H1 (cell line): ENCODE results near the gene PTBP3. TPM values are rescaled to one million over a fixed set of nuclear protein-coding genes. Genes with fewer than 3 reads are reported as not detected.
"Not testable (repeated sequence)": the region's sequence is repeated elsewhere in the genome, so short reads cannot be mapped to it uniquely, and the experiment has no call there.

ENCODE experiments used
- CTCF ChIA-PET: fragments of 300-600 bp; sonication (Branson Sonifier 250); formaldehyde crosslinking; loops from one replicate; lab custom pipeline; 2021; ENCODE audit not compliant: partially characterized antibody; lab: Charles Lee
- POLR2A ChIA-PET: fragments of 300-600 bp; sonication (Branson Sonifier 250); formaldehyde crosslinking; loops from one replicate; lab custom pipeline; 2021; ENCODE audit warnings: inconsistent platforms; ENCODE audit not compliant: partially characterized antibody; lab: Charles Lee
- DNase-seq, 2 experiments: peaks; one replicate each; pipeline versions ENCODE4 v3.0.0 to v3.0.0-alpha.2; 2010 to 2022; ENCODE audit warnings: low spot score in 2 of 2, low read depth in 1 of 2, mixed read lengths in 1 of 2
- FAIRE-seq: peaks from 2 replicates; lab custom pipeline; 2011; peaks lifted over from hg19 to GRCh38; lab: Jason Lieb, UNC
- H2AFZ ChIP-seq: 2 replicates; pipeline ENCODE4 v1.8.1; 2012; ENCODE audit warnings: low read length, inconsistent platforms
- H2AK5ac ChIP-seq: 2 replicates; pipeline ENCODE4 v1.6.1; 2013; ENCODE audit warnings: low read depth, low read length
- H2BK120ac ChIP-seq: replicated peaks from 2 replicates; pipeline ENCODE3; 2013; ENCODE audit warnings: low read depth, low read length, inconsistent platforms
- H2BK12ac ChIP-seq: 2 replicates; pipeline ENCODE4 v1.6.1; 2013; ENCODE audit warnings: low read depth, low read length
- H2BK15ac ChIP-seq: 2 replicates; pipeline ENCODE4 v1.6.1; 2013; ENCODE audit warnings: low read length
- H2BK20ac ChIP-seq: 2 replicates; pipeline ENCODE4 v1.6.1; 2013; ENCODE audit warnings: low read length
- H2BK5ac ChIP-seq: 2 replicates; pipeline ENCODE4 v1.6.1; 2013; ENCODE audit warnings: low read depth, low read length
- H3K14ac ChIP-seq: 2 replicates; pipeline ENCODE4 v1.6.1; 2013; ENCODE audit warnings: inconsistent platforms; ENCODE audit not compliant: insufficient read length
- H3K18ac ChIP-seq: 2 replicates; pipeline ENCODE4 v1.6.1; 2013; ENCODE audit warnings: low read length; ENCODE audit errors: extremely low read depth
- H3K23ac ChIP-seq: 2 replicates; pipeline ENCODE4 v1.6.1; 2013; ENCODE audit warnings: inconsistent platforms; ENCODE audit not compliant: insufficient read length
- H3K23me2 ChIP-seq: 2 replicates; pipeline ENCODE4 v1.6.1; 2013; ENCODE audit warnings: low read depth, low read length
- H3K27ac ChIP-seq: 2 replicates; pipeline ENCODE4 v1.6.1; 2011; ENCODE audit warnings: low read depth, low read length, inconsistent platforms
- H3K27me3 ChIP-seq, 4 experiments: replicated peaks in 1 of 4; 1 replicate in 1 of 4; 2 replicates in 3 of 4; pipeline versions ENCODE4 v1.6.1 to v1.8.1; 2011 to 2013; ENCODE audit warnings: low read length in 3 of 4, mild to moderate bottlenecking in 3 of 4, inconsistent platforms in 2 of 4, mixed read lengths in 2 of 4, moderate library complexity in 1 of 4; ENCODE audit not compliant: control insufficient read depth in 3 of 4, insufficient read depth in 3 of 4; ENCODE audit errors: extremely low read depth in 1 of 4
- H3K36me3 ChIP-seq, 4 experiments: 2 replicates each; pipeline versions ENCODE4 v1.6.1 to v1.8.1; 2011 to 2013; ENCODE audit warnings: mild to moderate bottlenecking in 4 of 4, low read length in 3 of 4, moderate library complexity in 2 of 4, control low read depth in 1 of 4, inconsistent platforms in 1 of 4; ENCODE audit not compliant: insufficient read depth in 4 of 4, control insufficient read depth in 2 of 4
- H3K4ac ChIP-seq: replicated peaks from 2 replicates; pipeline ENCODE3; 2013; ENCODE audit warnings: low read length, low read depth, mixed read lengths, inconsistent platforms; ENCODE audit not compliant: insufficient read length
- H3K4me1 ChIP-seq, 4 experiments: replicated peaks in 1 of 4; 1 replicate in 1 of 4; 2 replicates in 3 of 4; pipeline versions ENCODE4 v1.6.1 to v1.8.1; 2011 to 2013; ENCODE audit warnings: low read length in 3 of 4, inconsistent platforms in 2 of 4, mixed read lengths in 1 of 4; ENCODE audit not compliant: insufficient read depth in 4 of 4, control insufficient read depth in 3 of 4
- H3K4me2 ChIP-seq, 2 experiments: 2 replicates each; pipeline versions ENCODE4 v1.6.1 to v1.8.1; 2011 to 2013; ENCODE audit warnings: low read depth in 2 of 2, low read length in 2 of 2, control low read depth in 1 of 2, inconsistent platforms in 1 of 2, mild to moderate bottlenecking in 1 of 2; ENCODE audit not compliant: insufficient read depth in 1 of 2
- H3K4me3 ChIP-seq, 4 experiments: fragments of 200-600, 300-600 bp in 1 of 4; sonication (generic), shearing (Covaris generic), sonication (Bioruptor Twin) in 1 of 4; 2 replicates each; pipeline versions ENCODE4 v1.5.1 to v1.8.1; 2011 to 2016; ENCODE audit warnings: low read length in 4 of 4, low read depth in 3 of 4, control low read depth in 2 of 4, inconsistent platforms in 2 of 4, mild to moderate bottlenecking in 2 of 4, mixed read lengths in 1 of 4, moderate library complexity in 1 of 4; ENCODE audit not compliant: insufficient read depth in 2 of 4; ENCODE audit errors: extremely low read depth in 1 of 4
- H3K56ac ChIP-seq: replicated peaks from 2 replicates; pipeline ENCODE3; 2013; ENCODE audit warnings: low read depth, mild to moderate bottlenecking, mixed read lengths, low read length, inconsistent platforms; ENCODE audit not compliant: insufficient read length
- H3K79me1 ChIP-seq: 2 replicates; pipeline ENCODE4 v1.6.1; 2013; ENCODE audit warnings: low read depth, low read length, control low read depth
- H3K79me2 ChIP-seq, 2 experiments: 2 replicates each; pipeline versions ENCODE4 v1.6.1 to v1.8.1; 2012 to 2013; ENCODE audit warnings: low read length in 2 of 2, mild to moderate bottlenecking in 2 of 2, inconsistent platforms in 1 of 2; ENCODE audit not compliant: insufficient read depth in 2 of 2, control insufficient read depth in 1 of 2
- H3K9ac ChIP-seq, 4 experiments: replicated peaks in 1 of 4; 1 replicate in 1 of 4; 2 replicates in 3 of 4; pipeline versions ENCODE4 v1.6.1 to v1.8.1; 2011 to 2013; ENCODE audit warnings: low read depth in 3 of 4, low read length in 3 of 4, control low read depth in 2 of 4, mild to moderate bottlenecking in 2 of 4, moderate library complexity in 2 of 4, inconsistent platforms in 1 of 4; ENCODE audit errors: extremely low read depth in 1 of 4
- H3K9me3 ChIP-seq, 2 experiments: 2 replicates each; pipeline versions ENCODE4 v1.6.1 to v1.8.1; 2012 to 2013; ENCODE audit warnings: mild to moderate bottlenecking in 2 of 2, moderate library complexity in 2 of 2, control low read depth in 1 of 2, inconsistent platforms in 1 of 2, low read depth in 1 of 2, low read length in 1 of 2, mixed read lengths in 1 of 2; ENCODE audit not compliant: insufficient read depth in 2 of 2
- H4K20me1 ChIP-seq, 2 experiments: replicated peaks in 1 of 2; 2 replicates each; pipeline versions ENCODE3 to v1.8.1; 2011 to 2013; ENCODE audit warnings: inconsistent platforms in 2 of 2, low read length in 2 of 2, mild to moderate bottlenecking in 1 of 2; ENCODE audit not compliant: insufficient read depth in 2 of 2, control insufficient read depth in 1 of 2
- H4K5ac ChIP-seq: 2 replicates; pipeline ENCODE4 v1.6.1; 2013; ENCODE audit warnings: low read length, low read depth, mixed read lengths, inconsistent platforms; ENCODE audit not compliant: insufficient read length
- H4K8ac ChIP-seq: 2 replicates; pipeline ENCODE4 v1.8.0; 2013; ENCODE audit warnings: mild to moderate bottlenecking, moderate library complexity, low read length, inconsistent platforms; ENCODE audit not compliant: insufficient read depth; ENCODE audit errors: extremely low read depth
- H4K91ac ChIP-seq: replicated peaks from 2 replicates; pipeline ENCODE3; 2013; ENCODE audit warnings: low read length, mixed read lengths, inconsistent platforms; ENCODE audit not compliant: insufficient read length
- WGBS, 2 experiments: shearing (Covaris generic) in 1 of 2; methylation state at CpG; one replicate each; pipeline versions ENCODE4 v1.1.6 to v1.1.7; 2013 to 2015; ENCODE audit warnings: low lambda C conversion rate in 2 of 2, mixed read lengths in 2 of 2, inconsistent platforms in 1 of 2, low coverage in 1 of 2, missing lambda C conversion rate in 1 of 2; ENCODE audit not compliant: insufficient replicate concordance in 2 of 2, insufficient coverage in 1 of 2, insufficient read length in 1 of 2; ENCODE audit errors: extremely low coverage in 1 of 2, missing lambda C conversion rate in 1 of 2; 5-methylcytosine and 5-hydroxymethylcytosine counted together
- polyA plus RNA-seq, 7 experiments: library from polyadenylated mRNA; depleted of rRNA in 3 of 7; stranded (reverse) in 5 of 7; unstranded in 2 of 7; fragments of >200 nt in 5 of 7; fragments of 200-250 nt in 2 of 7; gene quantifications; 1 replicate in 5 of 7; 2 replicates in 1 of 7; 4 replicates in 1 of 7; pipeline versions ENCODE4 v1.2.1 to v1.2.3, GENCODE V29; 2011 to 2013; ENCODE audit warnings: missing spikeins in 2 of 7, mixed read lengths in 2 of 7
- total RNA-seq: library from RNA; stranded (reverse); fragmentation: NEBNext Ultra II Directional; extraction: Animal tissue kit (Norgen Biotek cat#: 25700); gene quantifications from 2 replicates; pipeline ENCODE4 v1.2.1, GENCODE V29; 2021

The PTBP3 gene
- total and polyA plus RNA-seq, 2 of the 8 experiments (the other 6 are each of a cell fraction or from before 2014, with no cell fraction given): 51.0 to 124 TPM

DNA sequence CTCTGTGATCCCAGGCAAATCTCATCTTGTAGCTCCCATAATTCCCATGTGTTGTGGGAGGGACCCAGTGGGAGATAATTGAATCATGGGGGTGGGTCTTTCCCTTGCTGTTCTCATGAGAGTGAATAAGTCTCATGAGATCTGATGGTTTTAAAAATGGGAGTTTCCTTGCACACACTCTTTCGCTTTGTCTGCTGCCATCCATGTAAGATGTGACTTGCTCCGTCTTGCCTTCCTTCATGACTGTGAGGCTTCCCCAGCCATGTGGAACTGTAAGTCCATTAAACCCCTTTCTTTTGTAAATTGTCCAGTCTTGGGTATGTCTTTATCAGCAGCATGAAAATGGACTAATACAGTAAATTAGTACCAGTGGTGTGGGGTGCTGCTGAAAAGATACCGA, 31.8 kb upstream of the PTBP3 start:
- H2BK120ac ChIP-seq, H3K4me3 ChIP-seq, POLR2A ChIA-PET, H3K23me2 ChIP-seq, H3K79me2 ChIP-seq, H2BK5ac ChIP-seq, H4K5ac ChIP-seq, H4K8ac ChIP-seq, H3K9ac ChIP-seq, H3K79me1 ChIP-seq, H4K20me1 ChIP-seq, H2BK15ac ChIP-seq, H3K36me3 ChIP-seq, H3K4ac ChIP-seq, FAIRE-seq, H3K23ac ChIP-seq, H2BK12ac ChIP-seq, H2AFZ ChIP-seq, H3K27me3 ChIP-seq, H2AK5ac ChIP-seq, H3K56ac ChIP-seq, H3K27ac ChIP-seq, H4K91ac ChIP-seq, H2BK20ac ChIP-seq, H3K18ac ChIP-seq, DNase-seq, H3K4me2 ChIP-seq, H3K14ac ChIP-seq, H3K4me1 ChIP-seq: not testable (repeated sequence)
- peaks cover 10 to 14% of the 10 kb centered on the region in 2 experiments; a peak in 3 of 4 replicates for H3K9me3 ChIP-seq
- WGBS, 2 experiments: 91% methylated on average over 3 of the region's 3 CpGs; no CpG with 5 or more reads in 1 of the 2 experiments
- CTCF ChIA-PET: interaction anchor here (0.6 to 2.6 kb wide), 4 partner anchors 14 to 252 kb away, joined by 3 to 16 read pairs (median 5); no protein-coding TSS in a partner anchor
